Neural crest cell (in vitro differentiated cells): Measurements from ENCODE around the gene TMEM182. TPM values are rescaled to one million over a fixed set of nuclear protein-coding genes. Genes with fewer than 3 reads are reported as not detected.
A peak's percentile ranks its signal among the peaks of the same experiment; 100 is the strongest.

Source experiments
- DNase-seq: peaks from one replicate; pipeline ENCODE4 v3.0.0; 2021; ENCODE audit warnings: low read depth, mixed read lengths, low spot score
- H3K27ac Mint-ChIP-seq: one replicate; pipeline ENCODE4 v1.8.0; 2021; ENCODE audit warnings: mild to moderate bottlenecking, mixed read lengths; ENCODE audit not compliant: unreplicated experiment
- H3K27me3 Mint-ChIP-seq: 2 replicates; pipeline ENCODE4 v1.8.0; 2021; ENCODE audit warnings: low read depth, mild to moderate bottlenecking, mixed read lengths
- H3K36me3 Mint-ChIP-seq: 2 replicates; pipeline ENCODE4 v1.8.0; 2021; ENCODE audit warnings: low read depth, mild to moderate bottlenecking, mixed read lengths
- H3K4me1 Mint-ChIP-seq: 2 replicates; pipeline ENCODE4 v1.8.0; 2021; ENCODE audit warnings: mixed read lengths
- H3K4me3 Mint-ChIP-seq: one replicate; pipeline ENCODE4 v1.8.0; 2021; ENCODE audit warnings: mild to moderate bottlenecking, mixed read lengths
- H3K9me3 Mint-ChIP-seq: 2 replicates; pipeline ENCODE4 v1.8.0; 2021; ENCODE audit warnings: mixed read lengths
- total RNA-seq: library from RNA; stranded (reverse); gene quantifications from 2 replicates; pipeline ENCODE4 v1.2.1, GENCODE V29; 2021
- TF ChIP-seq, protein P1 (sequence below): fragments of 200-600 bp; sonication (generic); conservative IDR thresholded peaks from 2 replicates; pipeline ENCODE4 v1.5.0; 2021; ENCODE audit warnings: antibody characterized with exemption, mild to moderate bottlenecking

TMEM182 gene
- total RNA-seq, 1 donor from 2014 or later: 5.9 TPM

GRCh38 chr2:102743259-102743658 is 18.6 kb upstream of the TMEM182 start:
- peaks cover 12% of the 10 kb centered on the region for H3K9me3 Mint-ChIP-seq
- H3K4me3 Mint-ChIP-seq: no peak overlapping the region
- H3K27me3 Mint-ChIP-seq: no peaks in the 10 kb centered on the region
- no peak for DNase-seq
- peaks cover 14% of the 10 kb centered on the region for H3K36me3 Mint-ChIP-seq
- no peaks in the 10 kb centered on the region for H3K4me1 Mint-ChIP-seq
- H3K27ac Mint-ChIP-seq: no peak overlapping the region
- TF ChIP-seq, protein P1, sequence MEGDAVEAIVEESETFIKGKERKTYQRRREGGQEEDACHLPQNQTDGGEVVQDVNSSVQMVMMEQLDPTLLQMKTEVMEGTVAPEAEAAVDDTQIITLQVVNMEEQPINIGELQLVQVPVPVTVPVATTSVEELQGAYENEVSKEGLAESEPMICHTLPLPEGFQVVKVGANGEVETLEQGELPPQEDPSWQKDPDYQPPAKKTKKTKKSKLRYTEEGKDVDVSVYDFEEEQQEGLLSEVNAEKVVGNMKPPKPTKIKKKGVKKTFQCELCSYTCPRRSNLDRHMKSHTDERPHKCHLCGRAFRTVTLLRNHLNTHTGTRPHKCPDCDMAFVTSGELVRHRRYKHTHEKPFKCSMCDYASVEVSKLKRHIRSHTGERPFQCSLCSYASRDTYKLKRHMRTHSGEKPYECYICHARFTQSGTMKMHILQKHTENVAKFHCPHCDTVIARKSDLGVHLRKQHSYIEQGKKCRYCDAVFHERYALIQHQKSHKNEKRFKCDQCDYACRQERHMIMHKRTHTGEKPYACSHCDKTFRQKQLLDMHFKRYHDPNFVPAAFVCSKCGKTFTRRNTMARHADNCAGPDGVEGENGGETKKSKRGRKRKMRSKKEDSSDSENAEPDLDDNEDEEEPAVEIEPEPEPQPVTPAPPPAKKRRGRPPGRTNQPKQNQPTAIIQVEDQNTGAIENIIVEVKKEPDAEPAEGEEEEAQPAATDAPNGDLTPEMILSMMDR: no peak

DNA sequence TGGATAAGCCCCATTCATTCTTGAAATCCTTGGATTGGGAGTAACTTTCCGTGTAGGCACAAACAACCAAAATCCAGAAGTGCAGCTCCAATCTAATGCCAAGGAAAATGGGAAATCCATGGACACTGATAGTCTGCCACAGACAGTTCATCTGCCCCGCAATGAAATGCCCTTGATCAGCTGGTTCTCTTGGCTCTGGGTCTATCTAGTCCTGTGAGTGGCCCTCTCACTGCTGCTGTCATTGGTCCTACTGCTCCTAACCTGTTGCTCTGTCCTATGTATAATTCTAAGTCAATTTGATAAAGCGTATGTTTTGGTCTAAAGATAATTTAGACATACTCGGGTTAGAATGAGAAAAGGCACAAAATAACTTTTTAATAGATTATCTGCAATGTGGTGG is 13.7 kb upstream of the TMEM182 start:
- peaks cover 5% of the 10 kb centered on the region for H3K9me3 Mint-ChIP-seq
- no peak overlapping the region for H3K4me3 Mint-ChIP-seq
- no peaks in the 10 kb centered on the region for H3K4me1 Mint-ChIP-seq
- peaks cover 6% of the 10 kb centered on the region for H3K36me3 Mint-ChIP-seq
- no peak for DNase-seq
- no peak overlapping the region for H3K27ac Mint-ChIP-seq
- TF ChIP-seq, protein P1: no peak
- no peaks in the 10 kb centered on the region for H3K27me3 Mint-ChIP-seq

DNA sequence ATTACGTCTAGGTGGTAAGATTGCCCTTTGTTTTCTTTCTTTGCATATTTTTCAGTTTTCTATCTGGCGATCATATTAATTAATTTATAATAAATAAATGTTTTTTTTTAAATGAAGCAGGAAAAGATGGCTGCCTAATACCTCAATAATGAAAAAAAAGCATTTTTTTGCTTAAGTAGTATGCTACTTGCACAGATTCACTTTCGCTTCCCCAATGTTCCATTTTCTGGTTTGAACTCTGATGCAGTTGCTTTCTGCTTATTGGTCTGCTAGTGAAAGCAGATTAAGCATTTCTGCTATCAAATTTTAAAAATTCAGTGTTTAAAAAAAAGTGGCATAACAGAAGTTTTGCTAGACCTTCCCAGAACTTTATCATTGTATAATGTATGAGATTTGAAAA is 11.9 kb upstream of the TMEM182 start:
- Mint-ChIP-seq H3K27me3 (no peaks in the 10 kb centered on the region), H3K36me3 (peaks cover 1% of the 10 kb centered on the region), H3K4me3 (no peak overlapping the region), H3K9me3 (peaks cover 1% of the 10 kb centered on the region), H3K27ac (no peak overlapping the region), H3K4me1 (no peaks in the 10 kb centered on the region)
- no peak for DNase-seq
- TF ChIP-seq, protein P1: no peak

DNA sequence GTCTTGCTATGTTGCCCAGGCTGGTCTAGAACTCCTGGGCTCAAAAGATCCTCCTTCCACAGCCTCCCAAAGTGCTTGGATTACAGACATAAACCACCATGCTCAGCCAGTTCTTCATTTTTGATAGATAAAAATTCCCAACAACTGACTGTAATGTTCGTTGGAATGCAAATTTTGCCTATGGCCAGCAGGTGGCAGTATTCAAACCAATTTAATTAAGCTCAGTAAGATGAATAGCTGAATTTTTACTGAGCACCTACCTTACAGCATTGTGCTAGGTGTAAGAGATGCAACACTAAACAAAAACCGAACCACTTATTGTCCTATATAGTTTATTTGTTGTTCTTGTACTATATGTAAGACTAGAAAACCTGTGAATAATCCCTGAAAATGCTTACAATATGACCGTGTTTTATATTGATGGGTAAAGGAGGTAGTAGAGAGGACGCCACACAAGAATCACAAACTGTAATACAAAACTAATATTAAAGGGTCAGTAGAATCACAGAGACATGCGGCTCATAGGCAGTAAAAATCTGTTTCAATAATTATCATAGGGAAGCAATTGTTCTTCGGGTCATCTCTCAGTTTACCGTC is 8.2 kb upstream of the TMEM182 start:
- Mint-ChIP-seq H3K27me3 (no peaks in the 10 kb centered on the region), H3K27ac (no peak overlapping the region), H3K36me3 (peaks cover 4% of the 10 kb centered on the region), H3K4me1 (no peaks in the 10 kb centered on the region), H3K4me3 (no peak overlapping the region), H3K9me3 (no peaks in the 10 kb centered on the region)
- TF ChIP-seq, protein P1: peak; percentile 87
- DNase-seq: peak; percentile 21

GRCh38 chr2:102754456-102755145 is 7.2 kb upstream of the TMEM182 start:
- no peaks in the 10 kb centered on the region for H3K27me3 Mint-ChIP-seq
- H3K9me3 Mint-ChIP-seq: no peaks in the 10 kb centered on the region
- H3K4me1 Mint-ChIP-seq: no peaks in the 10 kb centered on the region
- H3K4me3 Mint-ChIP-seq: no peak overlapping the region
- TF ChIP-seq, protein P1: no peak
- H3K36me3 Mint-ChIP-seq: peaks cover 4% of the 10 kb centered on the region
- no peak overlapping the region for H3K27ac Mint-ChIP-seq
- no peak for DNase-seq
